HG02571 (cell line): ENCODE data around the gene CBR1.

ENCODE experiments used
- ATAC-seq: cut with Tn5 transposase; IDR thresholded peaks from one replicate; pipeline ENCODE4 v1.9.1; 2021; ENCODE audit warnings: mild to moderate bottlenecking, moderate library complexity; ENCODE audit not compliant: unreplicated experiment

The CBR1 gene

GRCh38 chr21:36069713-36070583 is at the start of gene CBR1:
CBR1 (plus strand) TSS chr21:36070024; CDS start chr21:36070116, 92 bp downstream.
- ATAC-seq, result peak; percentile 95

GRCh38 chr21:36021251-36021837 is 48.5 kb upstream of the CBR1 start:
- ATAC-seq, result peak; percentile 63

GRCh38 chr21:36022427-36023091 is 47.3 kb upstream of the CBR1 start:
- no peak for ATAC-seq

GRCh38 chr21:36023092-36023480 is 46.7 kb upstream of the CBR1 start:
- ATAC-seq, result no peak

GRCh38 chr21:36024782-36025181 is 45.0 kb upstream of the CBR1 start:
- no peak for ATAC-seq

GRCh38 chr21:36027347-36027746 is 42.5 kb upstream of the CBR1 start:
- ATAC-seq, result no peak

- no peak for ATAC-seq
Observed at GRCh38 chr21:36028127-36029069, 41.4 kb upstream of the CBR1 start.

- ATAC-seq, result no peak
Observed at GRCh38 chr21:36029309-36029708, 40.5 kb upstream of the CBR1 start.

- no peak for ATAC-seq
Observed at GRCh38 chr21:36030581-36031189, 39.1 kb upstream of the CBR1 start.

GRCh38 chr21:36032647-36033406 is 37.0 kb upstream of the CBR1 start:
- no peak for ATAC-seq

- ATAC-seq, result no peak
Observed at GRCh38 chr21:36034211-36034913, 35.5 kb upstream of the CBR1 start.

- ATAC-seq, result no peak
Observed at GRCh38 chr21:36035381-36035791, 34.4 kb upstream of the CBR1 start.

- no peak for ATAC-seq
Observed at GRCh38 chr21:36038701-36039497, 30.9 kb upstream of the CBR1 start.

GRCh38 chr21:36039861-36040260 is 30.0 kb upstream of the CBR1 start:
- no peak for ATAC-seq

GRCh38 chr21:36040389-36040788 is 29.4 kb upstream of the CBR1 start:
- no peak for ATAC-seq

GRCh38 chr21:36041910-36042309 is 27.9 kb upstream of the CBR1 start:
- ATAC-seq, result no peak

- no peak for ATAC-seq
Observed at GRCh38 chr21:36044056-36044455, 25.8 kb upstream of the CBR1 start.

- no peak for ATAC-seq
Observed at GRCh38 chr21:36045993-36046392, 23.8 kb upstream of the CBR1 start.
